GM18873 (cell line): ENCODE measurements around the gene CRTC3.
A peak's percentile ranks its signal among the peaks of the same experiment; 100 is the strongest.

ENCODE experiments used
- ATAC-seq: cut with Tn5 transposase; IDR thresholded peaks from one replicate; pipeline ENCODE4 v1.9.1; 2021; ENCODE audit warnings: mild to moderate bottlenecking, moderate library complexity, moderate number of reproducible peaks; ENCODE audit not compliant: unreplicated experiment, low FRiP score

CRTC3 gene

DNA sequence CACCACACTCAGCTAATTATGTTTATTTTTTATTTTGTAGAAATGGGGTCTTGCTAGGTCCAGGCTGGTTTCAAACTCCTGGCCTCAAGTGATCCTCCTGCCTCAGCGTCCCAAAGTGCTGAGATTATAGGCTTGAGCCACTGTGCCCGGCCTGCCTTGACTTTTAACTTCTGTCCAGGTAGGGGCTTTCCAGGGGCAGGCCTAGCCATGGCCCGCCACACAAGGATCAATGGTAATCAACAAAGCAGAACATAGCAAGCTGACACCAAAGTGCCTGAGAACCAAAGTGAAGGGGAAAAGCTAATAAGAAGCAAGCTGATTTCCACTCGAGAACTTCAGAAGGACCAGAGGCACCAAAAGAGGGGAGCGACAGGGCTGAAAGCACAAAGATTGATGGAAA is 9.4 kb upstream of the CRTC3 start:
- no peak for ATAC-seq

- ATAC-seq, result no peak
These were observed 6.3 kb upstream of the CRTC3 start for GRCh38 chr15:90523373-90523772.

GRCh38 chr15:90524018-90524803 is 5.5 kb upstream of the CRTC3 start:
- peak; percentile 52 for ATAC-seq

DNA sequence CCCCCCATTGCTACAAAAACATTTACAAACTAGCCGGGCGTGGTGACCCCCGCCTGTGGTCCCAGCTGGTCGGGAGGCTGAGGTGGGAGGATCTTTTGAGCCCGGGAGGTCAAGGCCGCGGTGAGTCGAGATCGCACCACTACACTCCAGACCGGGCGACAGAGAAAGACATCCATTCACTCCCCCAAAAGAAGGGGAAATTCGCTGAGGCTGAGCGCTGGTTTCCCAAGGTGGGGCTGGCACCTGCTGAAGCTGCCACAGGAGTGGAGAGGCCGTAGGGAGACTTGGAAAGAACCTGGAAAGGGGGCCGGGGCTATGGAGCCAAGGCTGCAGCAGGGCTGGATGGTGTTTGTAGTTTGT is 732 bp upstream of the CRTC3 start:
- no peak for ATAC-seq

DNA sequence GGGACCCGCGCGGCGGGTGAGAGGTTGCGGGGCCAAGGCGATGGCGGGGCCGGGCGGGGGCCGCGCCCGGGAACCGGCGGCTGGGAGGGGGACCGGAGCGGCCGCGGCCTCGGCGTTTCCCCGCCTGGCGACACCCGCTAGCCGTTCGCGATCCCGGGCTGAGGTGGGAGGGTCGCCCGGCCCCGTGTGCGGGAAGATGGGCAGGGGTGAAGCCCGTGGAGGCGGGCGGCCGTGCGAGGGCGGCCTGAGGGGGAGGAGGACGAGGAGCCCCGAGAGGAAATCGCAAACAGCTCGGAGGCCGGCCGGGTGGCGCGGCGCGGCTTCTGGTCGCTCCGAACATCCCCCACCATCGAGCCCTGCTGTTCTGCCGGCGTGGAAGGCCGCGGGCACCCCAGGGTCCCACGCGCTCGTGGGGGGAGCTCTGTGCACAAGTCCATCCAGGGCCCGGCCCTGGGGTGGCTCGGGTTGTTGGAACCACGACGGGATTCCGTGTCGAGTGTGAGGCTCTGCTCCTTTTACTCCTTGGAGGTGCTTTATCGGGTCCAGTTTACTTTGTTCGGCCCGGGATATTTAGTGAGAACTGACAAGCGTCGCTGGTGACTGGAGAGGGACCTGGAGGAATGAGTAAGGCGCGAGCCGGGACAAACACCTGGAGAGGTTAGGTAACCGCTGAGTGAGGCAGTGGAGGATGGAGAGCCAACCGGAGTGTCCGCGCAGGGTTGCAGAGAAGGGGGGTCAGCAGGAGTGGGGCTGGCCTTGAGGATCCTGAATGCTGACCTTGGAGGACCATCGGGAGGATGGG is 728 bp downstream of the CRTC3 start:
- no peak for ATAC-seq

DNA sequence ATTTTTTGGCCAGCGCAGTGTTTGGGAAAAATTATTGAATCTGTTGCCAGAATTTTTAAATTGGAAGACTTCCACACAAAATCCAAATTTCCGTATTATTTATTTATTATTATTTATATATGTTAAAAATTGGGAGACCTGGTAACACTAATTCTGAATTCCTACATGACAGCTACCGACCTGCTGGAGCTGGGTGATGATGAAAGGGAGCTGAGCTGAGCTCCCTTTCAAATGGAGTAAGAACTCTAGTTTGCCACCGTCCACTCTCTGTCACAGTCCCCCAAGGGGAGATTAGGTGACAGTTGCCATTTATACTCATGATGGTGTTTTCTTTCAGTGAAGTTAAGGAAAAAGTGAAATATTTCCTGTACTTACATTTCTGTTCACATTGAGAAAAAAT is 1.4 kb downstream of the CRTC3 start:
- ATAC-seq, result no peak

- no peak for ATAC-seq
These were observed 5.5 kb downstream of the CRTC3 start for GRCh38 chr15:90535254-90535653.

DNA sequence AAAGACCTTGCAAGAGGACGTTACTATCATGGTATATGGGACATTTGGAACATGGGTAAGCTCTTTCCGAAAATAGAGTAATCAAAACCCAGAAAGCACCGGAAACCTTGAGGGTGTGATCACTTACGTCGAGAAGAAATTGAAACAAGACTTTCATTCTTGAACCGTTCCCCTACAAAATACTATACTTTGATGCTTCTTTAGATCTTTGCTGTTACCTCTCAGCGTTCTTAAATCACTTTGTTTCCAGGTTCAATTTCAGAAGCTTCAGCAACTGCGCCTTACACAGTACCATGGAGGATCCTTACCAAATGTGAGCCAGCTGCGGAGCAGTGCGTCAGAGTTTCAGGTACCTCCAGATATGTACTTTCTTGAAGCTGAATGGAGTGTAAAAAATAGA is 10.1 kb downstream of the CRTC3 start:
- no peak for ATAC-seq

GRCh38 chr15:90540768-90541167 is 11.0 kb downstream of the CRTC3 start:
- no peak for ATAC-seq

DNA sequence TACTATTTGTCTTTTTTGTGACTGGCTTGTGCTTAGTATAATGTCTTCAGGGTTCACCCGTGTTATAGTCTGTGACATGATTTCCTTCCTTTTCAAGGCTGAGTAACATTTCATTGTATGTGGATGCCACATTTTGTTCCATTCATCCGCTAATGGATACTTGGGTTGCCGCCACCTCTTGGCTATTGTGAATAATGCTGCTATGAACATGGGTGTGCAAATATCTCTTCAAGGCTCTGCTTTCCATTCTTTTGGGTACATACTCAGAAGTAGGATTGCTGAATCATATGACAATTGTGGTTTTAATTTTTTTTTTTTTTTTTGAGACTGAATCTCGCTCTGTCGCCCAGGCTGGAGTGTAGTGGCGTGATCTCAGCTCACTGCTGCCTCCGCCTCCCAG is 15.4 kb downstream of the CRTC3 start:
- ATAC-seq, result no peak

- no peak for ATAC-seq
These were observed 17.8 kb downstream of the CRTC3 start for GRCh38 chr15:90547540-90547939.

- ATAC-seq, result no peak
These were observed 21.2 kb downstream of the CRTC3 start for GRCh38 chr15:90550919-90551318.

- ATAC-seq, result no peak
These were observed 22.6 kb downstream of the CRTC3 start for GRCh38 chr15:90552162-90552928.

DNA sequence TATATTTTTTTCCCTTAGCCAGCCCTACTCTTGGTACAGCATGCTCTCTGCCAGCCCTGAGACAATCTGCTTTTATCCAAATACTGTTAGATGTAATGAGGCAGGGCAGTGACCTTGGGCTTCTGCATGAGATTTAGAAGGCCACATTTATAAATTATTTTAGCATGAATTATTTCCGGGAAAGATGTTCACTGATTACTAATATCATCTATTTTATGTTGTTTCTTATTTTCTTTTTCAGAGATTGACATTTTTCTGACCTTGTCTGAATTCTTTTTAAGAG is 23.1 kb downstream of the CRTC3 start:
- ATAC-seq, result no peak

GRCh38 chr15:90553248-90553745 is 23.6 kb downstream of the CRTC3 start:
- ATAC-seq, result no peak

DNA sequence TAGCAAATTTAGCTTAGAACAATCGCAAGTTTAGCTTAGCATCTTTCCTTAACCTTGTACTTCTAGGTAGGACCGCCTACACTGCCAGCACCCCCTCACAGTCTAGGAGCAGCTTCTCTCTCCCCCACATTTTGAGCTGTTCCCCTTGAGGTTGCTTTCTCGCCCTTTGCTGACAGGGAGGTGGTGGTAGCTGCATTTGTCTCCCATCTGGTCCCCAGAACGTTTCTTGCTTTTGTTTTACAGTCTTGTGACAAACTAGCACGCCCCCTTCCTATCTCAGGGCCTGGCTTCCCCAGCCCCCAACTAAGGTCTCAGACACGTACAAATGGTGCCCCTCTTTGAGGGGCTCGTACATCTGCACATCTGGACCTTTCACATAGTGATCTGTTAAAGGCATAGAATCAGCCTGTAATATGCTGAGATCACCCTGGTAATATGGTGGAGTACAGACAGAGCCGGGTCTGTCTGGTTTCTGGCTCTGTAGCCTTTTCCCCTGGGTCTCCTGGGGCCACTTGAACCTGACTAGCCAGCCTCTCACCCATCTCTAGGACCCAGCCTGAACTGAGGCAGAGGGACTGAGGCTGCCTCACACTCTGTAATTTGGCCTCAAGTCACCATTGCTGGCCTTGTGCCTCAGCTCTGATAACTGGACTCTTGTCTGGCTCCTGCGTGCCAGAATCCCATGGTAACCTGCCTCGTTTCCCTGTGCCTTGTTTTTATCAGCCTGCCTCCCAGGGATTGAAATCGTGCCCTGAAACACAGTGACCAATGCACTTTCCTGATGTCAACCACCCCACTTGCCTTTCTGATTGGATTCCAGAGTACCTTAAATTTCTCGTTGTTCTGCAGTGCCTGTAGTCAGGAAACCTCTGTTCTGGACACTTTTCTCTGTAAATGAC is 27.7 kb downstream of the CRTC3 start:
- no peak for ATAC-seq

DNA sequence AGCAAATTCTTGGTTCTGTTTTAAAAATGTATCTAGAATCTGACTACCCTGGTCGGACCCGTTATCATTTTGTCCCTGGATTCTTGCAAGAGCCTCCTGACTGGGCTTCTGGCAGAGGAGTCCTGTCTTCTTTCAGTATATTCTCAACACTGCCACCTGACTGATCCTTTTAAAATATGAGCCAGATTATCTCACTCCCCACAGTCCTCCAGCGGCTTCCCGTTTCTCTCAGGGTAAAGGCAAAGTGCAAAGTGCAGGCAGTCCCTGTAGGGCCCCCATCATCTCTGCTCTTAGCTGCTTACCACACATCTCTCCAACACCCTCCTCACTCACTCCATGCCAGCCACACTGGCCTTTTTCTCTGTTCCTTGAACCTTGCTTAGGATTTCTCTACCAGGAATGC is 28.4 kb downstream of the CRTC3 start:
- ATAC-seq, result no peak

DNA sequence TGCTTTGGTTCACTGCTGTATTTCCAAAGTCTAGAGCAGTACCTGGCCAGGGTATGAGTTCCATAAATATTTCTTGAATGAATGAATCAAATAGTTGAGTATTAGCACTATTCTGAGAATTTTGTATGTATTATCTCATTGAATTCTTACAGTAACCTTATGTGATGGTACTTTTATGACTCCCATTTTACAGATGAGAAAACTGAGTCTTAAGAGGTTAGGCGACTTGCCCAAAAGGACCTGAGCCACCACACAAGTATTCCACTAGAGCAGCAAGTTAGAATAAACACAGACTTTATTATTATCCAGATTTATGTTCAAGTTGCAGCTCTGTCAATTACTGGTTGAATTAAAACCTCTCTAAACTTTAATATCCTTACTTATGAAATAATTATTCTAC is 29.4 kb downstream of the CRTC3 start:
- no peak for ATAC-seq

- no peak for ATAC-seq
These were observed 30.6 kb downstream of the CRTC3 start for GRCh38 chr15:90560229-90560776.
